Loucy (cell line): ENCODE measurements around the gene TMEM258.

Experiments used
- H2AFZ ChIP-seq: fragments of 200-600 bp; sonication (generic); 2 replicates; pipeline ENCODE4 v1.6.0; 2016; ENCODE audit warnings: antibody characterized with exemption, mild to moderate bottlenecking, low read length, moderate library complexity
- H3F3A ChIP-seq: fragments of 200-600 bp; 2 replicates; pipeline ENCODE4 v1.6.0; 2016; ENCODE audit warnings: antibody characterized with exemption, low read depth, mild to moderate bottlenecking
- H3K27me3 ChIP-seq: fragments of 200-600 bp; sonication (generic); 2 replicates; pipeline ENCODE4 v1.6.1; 2014; ENCODE audit warnings: low read length, mild to moderate bottlenecking; ENCODE audit not compliant: insufficient read depth, poor library complexity, severe bottlenecking
- H3K36me3 ChIP-seq: fragments of 200-600 bp; sonication (generic); 2 replicates; pipeline ENCODE4 v1.6.1; 2016; ENCODE audit warnings: low read length; ENCODE audit not compliant: insufficient read depth
- H3K4me1 ChIP-seq: fragments of 200-600 bp; sonication (generic); 2 replicates; pipeline ENCODE4 v1.5.1; 2014; ENCODE audit warnings: low read length, mild to moderate bottlenecking; ENCODE audit not compliant: insufficient read depth, poor library complexity, severe bottlenecking
- H3K4me2 ChIP-seq: fragments of 200-600 bp; sonication (generic); 2 replicates; pipeline ENCODE4 v1.6.0; 2014; ENCODE audit warnings: antibody characterized with exemption, low read length, low read depth, mild to moderate bottlenecking; ENCODE audit not compliant: poor library complexity, severe bottlenecking
- H3K4me3 ChIP-seq: fragments of 200-600 bp; sonication (generic); 2 replicates; pipeline ENCODE4 v1.5.1; 2014; ENCODE audit warnings: low read length, mild to moderate bottlenecking, mixed read lengths; ENCODE audit not compliant: poor library complexity, severe bottlenecking
- H3K79me2 ChIP-seq: fragments of 200-600 bp; sonication (generic); 2 replicates; pipeline ENCODE4 v1.6.1; 2014; ENCODE audit warnings: low read length; ENCODE audit not compliant: insufficient read depth
- H3K9ac ChIP-seq: fragments of 200-600 bp; sonication (generic); 2 replicates; pipeline ENCODE4 v1.6.0; 2014; ENCODE audit warnings: mild to moderate bottlenecking, low read depth, low read length, moderate library complexity; ENCODE audit not compliant: poor library complexity, severe bottlenecking
- H3K9me2 ChIP-seq: fragments of 200-600 bp; sonication (generic); replicated peaks from 2 replicates; pipeline ENCODE4 v1.6.1; 2016; ENCODE audit warnings: low read depth, low read length, mixed read lengths
- H3K9me3 ChIP-seq: fragments of 200-600 bp; sonication (generic); 2 replicates; pipeline ENCODE4 v1.6.1; 2014; ENCODE audit warnings: mild to moderate bottlenecking, antibody characterized with exemption, low read length, low read depth; ENCODE audit not compliant: insufficient read depth
- H4K20me1 ChIP-seq: fragments of 200-600 bp; sonication (generic); 2 replicates; pipeline ENCODE4 v1.6.0; 2014; ENCODE audit warnings: antibody characterized with exemption, low read length, mild to moderate bottlenecking; ENCODE audit not compliant: insufficient read depth, poor library complexity, severe bottlenecking
- CTCF ChIP-seq: fragments of 200-600 bp; sonication (generic); conservative IDR thresholded peaks from 2 replicates; pipeline ENCODE4 v1.5.1; 2014; ENCODE audit warnings: mild to moderate bottlenecking, antibody characterized with exemption, low read length
- EZH2phosphoT487 ChIP-seq: fragments of 200-600 bp; IDR thresholded peaks from 2 replicates; pipeline ENCODE4 v1.6.1; 2018; ENCODE audit warnings: antibody characterized with exemption, mild to moderate bottlenecking, moderate library complexity, borderline replicate concordance

TMEM258 gene

GRCh38 chr11:61754534-61755482 is 37.6 kb downstream of the TMEM258 start:
- H3F3A ChIP-seq, result no peaks in the 10 kb centered on the region
- no peaks in the 10 kb centered on the region for H3K9me3 ChIP-seq
- no peak overlapping the region for H3K4me3 ChIP-seq
- no peak overlapping the region for H3K4me2 ChIP-seq
- H3K4me1 ChIP-seq, result peaks cover 19% of the 10 kb centered on the region
- H3K9ac ChIP-seq, result no peak overlapping the region
- no peaks in the 10 kb centered on the region for H4K20me1 ChIP-seq
- no peaks in the 10 kb centered on the region for H3K27me3 ChIP-seq
- no peaks in the 10 kb centered on the region for H3K79me2 ChIP-seq
- no peaks in the 10 kb centered on the region for H3K9me2 ChIP-seq
- TF ChIP-seq CTCF (no peak), EZH2phosphoT487 (no peak)
- no peaks in the 10 kb centered on the region for H3K36me3 ChIP-seq
- H2AFZ ChIP-seq, result no peak overlapping the region

- no peak overlapping the region for H3K9ac ChIP-seq
- no peaks in the 10 kb centered on the region for H4K20me1 ChIP-seq
- no peaks in the 10 kb centered on the region for H3K9me2 ChIP-seq
- H3K4me3 ChIP-seq, result no peak overlapping the region
- no peaks in the 10 kb centered on the region for H3K79me2 ChIP-seq
- H3K4me2 ChIP-seq, result no peak overlapping the region
- no peaks in the 10 kb centered on the region for H3F3A ChIP-seq
- TF ChIP-seq CTCF (no peak), EZH2phosphoT487 (no peak)
- H3K36me3 ChIP-seq, result no peaks in the 10 kb centered on the region
- no peaks in the 10 kb centered on the region for H3K9me3 ChIP-seq
- no peak overlapping the region for H2AFZ ChIP-seq
- no peaks in the 10 kb centered on the region for H3K27me3 ChIP-seq
- H3K4me1 ChIP-seq, result peaks cover 19% of the 10 kb centered on the region
Measured at GRCh38 chr11:61753672-61754071, 38.7 kb downstream of the TMEM258 start.

- Histone ChIP-seq H3K4me3 (no peak overlapping the region), H3K36me3 (no peaks in the 10 kb centered on the region), H3K4me1 (peaks cover 19% of the 10 kb centered on the region), H4K20me1 (no peaks in the 10 kb centered on the region), H3K9me3 (no peaks in the 10 kb centered on the region), H3K9me2 (no peaks in the 10 kb centered on the region), H3K27me3 (no peaks in the 10 kb centered on the region), H3K9ac (no peak overlapping the region), H3K79me2 (no peaks in the 10 kb centered on the region), H2AFZ (no peak overlapping the region), H3F3A (no peaks in the 10 kb centered on the region), H3K4me2 (no peak overlapping the region)
- TF ChIP-seq EZH2phosphoT487, result no peak
- no peak for TF ChIP-seq CTCF
Measured at GRCh38 chr11:61752925-61753521, 39.4 kb downstream of the TMEM258 start.
